Loucy (cell line): ENCODE data around the gene NFIX.

ENCODE experiments used
- H2AFZ ChIP-seq: fragments of 200-600 bp; sonication (generic); 2 replicates; pipeline ENCODE4 v1.6.0; 2016; ENCODE audit warnings: antibody characterized with exemption, mild to moderate bottlenecking, low read length, moderate library complexity
- H3F3A ChIP-seq: fragments of 200-600 bp; 2 replicates; pipeline ENCODE4 v1.6.0; 2016; ENCODE audit warnings: antibody characterized with exemption, low read depth, mild to moderate bottlenecking
- H3K27me3 ChIP-seq: fragments of 200-600 bp; sonication (generic); 2 replicates; pipeline ENCODE4 v1.6.1; 2014; ENCODE audit warnings: low read length, mild to moderate bottlenecking; ENCODE audit not compliant: insufficient read depth, poor library complexity, severe bottlenecking
- H3K36me3 ChIP-seq: fragments of 200-600 bp; sonication (generic); 2 replicates; pipeline ENCODE4 v1.6.1; 2016; ENCODE audit warnings: low read length; ENCODE audit not compliant: insufficient read depth
- H3K4me1 ChIP-seq: fragments of 200-600 bp; sonication (generic); 2 replicates; pipeline ENCODE4 v1.5.1; 2014; ENCODE audit warnings: low read length, mild to moderate bottlenecking; ENCODE audit not compliant: insufficient read depth, poor library complexity, severe bottlenecking
- H3K4me2 ChIP-seq: fragments of 200-600 bp; sonication (generic); 2 replicates; pipeline ENCODE4 v1.6.0; 2014; ENCODE audit warnings: antibody characterized with exemption, low read length, low read depth, mild to moderate bottlenecking; ENCODE audit not compliant: poor library complexity, severe bottlenecking
- H3K4me3 ChIP-seq: fragments of 200-600 bp; sonication (generic); 2 replicates; pipeline ENCODE4 v1.5.1; 2014; ENCODE audit warnings: low read length, mild to moderate bottlenecking, mixed read lengths; ENCODE audit not compliant: poor library complexity, severe bottlenecking
- H3K79me2 ChIP-seq: fragments of 200-600 bp; sonication (generic); 2 replicates; pipeline ENCODE4 v1.6.1; 2014; ENCODE audit warnings: low read length; ENCODE audit not compliant: insufficient read depth
- H3K9ac ChIP-seq: fragments of 200-600 bp; sonication (generic); 2 replicates; pipeline ENCODE4 v1.6.0; 2014; ENCODE audit warnings: mild to moderate bottlenecking, low read depth, low read length, moderate library complexity; ENCODE audit not compliant: poor library complexity, severe bottlenecking
- H3K9me2 ChIP-seq: fragments of 200-600 bp; sonication (generic); replicated peaks from 2 replicates; pipeline ENCODE4 v1.6.1; 2016; ENCODE audit warnings: low read depth, low read length, mixed read lengths
- H3K9me3 ChIP-seq: fragments of 200-600 bp; sonication (generic); 2 replicates; pipeline ENCODE4 v1.6.1; 2014; ENCODE audit warnings: mild to moderate bottlenecking, antibody characterized with exemption, low read length, low read depth; ENCODE audit not compliant: insufficient read depth
- H4K20me1 ChIP-seq: fragments of 200-600 bp; sonication (generic); 2 replicates; pipeline ENCODE4 v1.6.0; 2014; ENCODE audit warnings: antibody characterized with exemption, low read length, mild to moderate bottlenecking; ENCODE audit not compliant: insufficient read depth, poor library complexity, severe bottlenecking
- EZH2phosphoT487 ChIP-seq: fragments of 200-600 bp; IDR thresholded peaks from 2 replicates; pipeline ENCODE4 v1.6.1; 2018; ENCODE audit warnings: antibody characterized with exemption, mild to moderate bottlenecking, moderate library complexity, borderline replicate concordance
- TF ChIP-seq, protein P1 (sequence below): fragments of 200-600 bp; sonication (generic); conservative IDR thresholded peaks from 2 replicates; pipeline ENCODE4 v1.5.1; 2014; ENCODE audit warnings: mild to moderate bottlenecking, antibody characterized with exemption, low read length

NFIX gene

DNA sequence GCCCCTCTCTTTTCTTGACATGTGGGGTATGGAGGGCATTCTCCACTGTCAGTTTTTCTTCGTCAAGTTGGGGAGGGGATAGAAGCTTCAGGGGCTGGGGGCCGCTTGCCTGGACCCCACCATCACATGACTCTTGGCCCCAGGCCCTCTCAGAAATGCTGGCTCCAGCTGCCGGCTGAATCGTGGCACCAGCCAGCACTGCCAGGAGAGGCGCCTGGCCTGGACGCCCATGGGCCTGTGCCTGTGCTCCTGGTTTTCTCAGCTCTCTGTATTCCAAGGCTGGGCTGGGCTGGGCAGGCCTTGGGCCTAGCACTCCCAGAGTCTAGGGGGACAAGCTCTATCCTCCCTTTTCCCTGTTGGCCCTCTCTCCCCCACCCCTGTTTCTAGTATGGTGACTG lies 68.8 kb downstream of the NFIX start:
- Histone ChIP-seq H3K9me3 (no peaks in the 10 kb centered on the region), H3K4me1 (peaks cover 2% of the 10 kb centered on the region), H3F3A (no peaks in the 10 kb centered on the region), H3K9me2 (no peaks in the 10 kb centered on the region), H3K4me2 (no peak overlapping the region), H3K4me3 (no peak overlapping the region), H3K36me3 (no peaks in the 10 kb centered on the region), H3K79me2 (no peaks in the 10 kb centered on the region), H3K9ac (no peak overlapping the region), H3K27me3 (no peaks in the 10 kb centered on the region), H2AFZ (no peak overlapping the region), H4K20me1 (no peaks in the 10 kb centered on the region)
- no peak for TF ChIP-seq EZH2phosphoT487
- TF ChIP-seq, protein P1, sequence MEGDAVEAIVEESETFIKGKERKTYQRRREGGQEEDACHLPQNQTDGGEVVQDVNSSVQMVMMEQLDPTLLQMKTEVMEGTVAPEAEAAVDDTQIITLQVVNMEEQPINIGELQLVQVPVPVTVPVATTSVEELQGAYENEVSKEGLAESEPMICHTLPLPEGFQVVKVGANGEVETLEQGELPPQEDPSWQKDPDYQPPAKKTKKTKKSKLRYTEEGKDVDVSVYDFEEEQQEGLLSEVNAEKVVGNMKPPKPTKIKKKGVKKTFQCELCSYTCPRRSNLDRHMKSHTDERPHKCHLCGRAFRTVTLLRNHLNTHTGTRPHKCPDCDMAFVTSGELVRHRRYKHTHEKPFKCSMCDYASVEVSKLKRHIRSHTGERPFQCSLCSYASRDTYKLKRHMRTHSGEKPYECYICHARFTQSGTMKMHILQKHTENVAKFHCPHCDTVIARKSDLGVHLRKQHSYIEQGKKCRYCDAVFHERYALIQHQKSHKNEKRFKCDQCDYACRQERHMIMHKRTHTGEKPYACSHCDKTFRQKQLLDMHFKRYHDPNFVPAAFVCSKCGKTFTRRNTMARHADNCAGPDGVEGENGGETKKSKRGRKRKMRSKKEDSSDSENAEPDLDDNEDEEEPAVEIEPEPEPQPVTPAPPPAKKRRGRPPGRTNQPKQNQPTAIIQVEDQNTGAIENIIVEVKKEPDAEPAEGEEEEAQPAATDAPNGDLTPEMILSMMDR: no peak

DNA sequence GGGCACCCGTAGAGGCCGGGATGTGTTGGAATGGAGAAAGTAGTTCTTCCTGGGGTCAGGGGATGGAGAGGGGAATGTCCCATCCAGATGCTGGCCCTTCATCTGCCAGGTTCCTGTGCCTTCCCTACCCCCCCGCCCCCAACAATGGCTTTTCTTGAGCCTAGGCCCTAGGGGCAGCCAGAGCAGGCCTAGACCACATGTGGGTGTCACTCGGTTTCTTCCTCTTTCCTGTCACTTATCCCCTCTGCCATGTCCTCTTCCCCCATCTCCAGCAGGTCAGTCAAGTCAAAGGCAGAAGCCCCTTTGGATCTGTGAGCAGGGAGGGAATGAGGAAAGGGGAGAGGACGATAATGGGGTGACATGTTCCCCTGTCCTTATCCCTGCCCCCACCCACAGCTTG lies 71.0 kb downstream of the NFIX start:
- no peaks in the 10 kb centered on the region for H3K27me3 ChIP-seq
- H3F3A ChIP-seq: no peaks in the 10 kb centered on the region
- TF ChIP-seq, protein P1: no peak
- no peak for TF ChIP-seq EZH2phosphoT487
- H3K4me2 ChIP-seq: no peak overlapping the region
- no peak overlapping the region for H3K4me3 ChIP-seq
- peaks cover 2% of the 10 kb centered on the region for H3K4me1 ChIP-seq
- no peaks in the 10 kb centered on the region for H3K36me3 ChIP-seq
- H3K9me3 ChIP-seq: no peaks in the 10 kb centered on the region
- no peaks in the 10 kb centered on the region for H3K79me2 ChIP-seq
- no peak overlapping the region for H2AFZ ChIP-seq
- no peak overlapping the region for H3K9ac ChIP-seq
- H4K20me1 ChIP-seq: no peaks in the 10 kb centered on the region
- H3K9me2 ChIP-seq: no peaks in the 10 kb centered on the region

DNA sequence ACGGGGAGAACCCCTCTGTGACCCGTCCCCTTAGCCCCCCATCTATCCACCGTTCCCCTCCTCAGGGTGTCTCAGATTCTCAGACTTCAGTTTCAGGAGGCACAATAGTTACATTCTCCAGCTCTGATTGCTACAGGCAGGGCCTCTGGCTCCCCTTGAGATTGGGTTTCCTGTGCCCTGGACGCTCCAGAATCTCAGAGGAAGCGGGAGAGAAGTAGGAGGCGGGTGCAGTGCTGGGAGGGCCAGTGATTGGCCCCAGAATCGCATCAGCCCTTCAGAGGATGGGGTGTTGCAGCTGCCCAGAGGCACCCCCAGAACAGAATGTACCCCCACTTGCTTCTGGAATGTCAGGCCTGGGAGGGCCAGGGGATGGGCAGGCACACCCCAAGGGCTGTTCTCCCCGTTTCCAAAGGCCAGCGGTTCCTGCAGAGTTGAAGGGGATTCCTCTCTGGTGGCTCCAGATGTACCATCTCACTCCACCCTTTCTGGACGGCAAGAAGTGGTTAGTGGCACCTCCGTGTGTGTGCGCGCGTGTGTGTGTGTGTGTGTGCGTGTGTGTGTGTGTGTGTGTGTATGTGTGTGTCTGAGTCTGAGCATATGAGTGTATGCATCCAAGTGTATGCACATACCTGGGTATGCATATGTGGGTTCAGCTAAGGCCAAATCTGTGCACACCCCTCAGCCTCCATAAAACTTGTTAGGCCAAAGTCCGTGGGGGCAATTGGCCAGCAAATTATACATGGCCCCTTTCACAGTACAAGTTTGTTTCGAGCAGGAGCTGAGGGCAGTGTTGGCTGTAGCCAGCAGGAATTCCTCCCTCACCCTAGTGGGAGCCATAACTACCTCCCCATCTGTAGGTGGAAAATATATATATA lies 71.9 kb downstream of the NFIX start:
- Histone ChIP-seq H3K9ac (no peak overlapping the region), H2AFZ (no peak overlapping the region), H3K4me2 (no peak overlapping the region), H3K36me3 (no peaks in the 10 kb centered on the region), H3K4me3 (no peak overlapping the region), H3F3A (no peaks in the 10 kb centered on the region), H3K79me2 (no peaks in the 10 kb centered on the region), H3K4me1 (no peaks in the 10 kb centered on the region), H3K9me2 (no peaks in the 10 kb centered on the region), H3K9me3 (no peaks in the 10 kb centered on the region), H4K20me1 (no peaks in the 10 kb centered on the region), H3K27me3 (no peaks in the 10 kb centered on the region)
- TF ChIP-seq EZH2phosphoT487: no peak
- TF ChIP-seq, protein P1: no peak
